Trophoblast cell (in vitro differentiated cells and primary cell): ENCODE results near the gene DICER1.

ENCODE experiments used
- DNase-seq, 2 donors: peaks; one replicate each; pipeline ENCODE4 v3.0.0-alpha.2; 2016
- H2AFZ ChIP-seq: 2 replicates; pipeline ENCODE4 v1.6.1; 2013; ENCODE audit warnings: low read length, moderate library complexity, mild to moderate bottlenecking; ENCODE audit not compliant: insufficient read depth, poor library complexity
- H2AK5ac ChIP-seq: 2 replicates; pipeline ENCODE4 v1.6.1; 2013; ENCODE audit warnings: mild to moderate bottlenecking, low read length
- H2BK120ac ChIP-seq: 2 replicates; pipeline ENCODE4 v1.6.1; 2013; ENCODE audit warnings: low read length, mild to moderate bottlenecking, moderate library complexity; ENCODE audit not compliant: insufficient read depth, poor library complexity
- H2BK12ac ChIP-seq: 2 replicates; pipeline ENCODE4 v1.6.1; 2013; ENCODE audit warnings: mild to moderate bottlenecking, low read length, moderate library complexity
- H2BK5ac ChIP-seq: 2 replicates; pipeline ENCODE4 v1.6.1; 2013; ENCODE audit warnings: low read length, low read depth, moderate library complexity, mild to moderate bottlenecking; ENCODE audit not compliant: poor library complexity
- H3K14ac ChIP-seq: 2 replicates; pipeline ENCODE4 v1.6.1; 2013; ENCODE audit warnings: mild to moderate bottlenecking, low read length
- H3K18ac ChIP-seq: 2 replicates; pipeline ENCODE4 v1.6.1; 2013; ENCODE audit warnings: mild to moderate bottlenecking, low read length
- H3K23ac ChIP-seq: 2 replicates; pipeline ENCODE4 v1.6.1; 2013; ENCODE audit warnings: low read length
- H3K27ac ChIP-seq: 2 replicates; pipeline ENCODE4 v1.5.1; 2013; ENCODE audit warnings: low read depth, mild to moderate bottlenecking, inconsistent platforms, low read length, moderate library complexity
- H3K27me3 ChIP-seq: 2 replicates; pipeline ENCODE4 v1.6.1; 2013; ENCODE audit warnings: inconsistent platforms, mild to moderate bottlenecking, low read length, moderate library complexity; ENCODE audit not compliant: insufficient read depth
- H3K36me3 ChIP-seq, 2 experiments: 1 replicate in 1 of 2; 2 replicates in 1 of 2; pipeline ENCODE4 v1.6.1; 2013; ENCODE audit warnings: low read length in 2 of 2, mild to moderate bottlenecking in 2 of 2, moderate library complexity in 1 of 2; ENCODE audit not compliant: insufficient read depth in 2 of 2, control insufficient read depth in 1 of 2
- H3K4ac ChIP-seq: 2 replicates; pipeline ENCODE4 v1.6.1; 2013; ENCODE audit warnings: low read depth, mild to moderate bottlenecking, low read length, moderate library complexity
- H3K4me1 ChIP-seq, 2 experiments: 1 replicate in 1 of 2; 2 replicates in 1 of 2; pipeline ENCODE4 v1.6.1; 2013; ENCODE audit warnings: low read length in 2 of 2, mild to moderate bottlenecking in 2 of 2, moderate library complexity in 1 of 2; ENCODE audit not compliant: insufficient read depth in 2 of 2, control insufficient read depth in 1 of 2
- H3K4me2 ChIP-seq: 2 replicates; pipeline ENCODE4 v1.6.1; 2013; ENCODE audit warnings: inconsistent platforms, mild to moderate bottlenecking, low read length, moderate library complexity
- H3K4me3 ChIP-seq: 2 replicates; pipeline ENCODE4 v1.5.1; 2013; ENCODE audit warnings: mild to moderate bottlenecking, low read depth, low read length, inconsistent platforms
- H3K79me1 ChIP-seq: one replicate; pipeline ENCODE4 v1.6.1; 2013; ENCODE audit warnings: low read length
- H3K79me2 ChIP-seq: 2 replicates; pipeline ENCODE4 v1.6.1; 2013; ENCODE audit warnings: low read length, mild to moderate bottlenecking; ENCODE audit not compliant: control insufficient read depth, insufficient read depth, poor library complexity
- H3K9ac ChIP-seq: 2 replicates; pipeline ENCODE4 v1.6.1; 2013; ENCODE audit warnings: mild to moderate bottlenecking, low read length
- H3K9me3 ChIP-seq: 2 replicates; pipeline ENCODE4 v1.6.1; 2013; ENCODE audit warnings: low read depth, mild to moderate bottlenecking, control low read depth, inconsistent platforms, low read length; ENCODE audit not compliant: insufficient read depth
- H4K12ac ChIP-seq: 2 replicates; pipeline ENCODE4 v1.6.1; 2013; ENCODE audit warnings: low read depth, mild to moderate bottlenecking, low read length, moderate library complexity
- H4K8ac ChIP-seq: 2 replicates; pipeline ENCODE4 v1.6.1; 2013; ENCODE audit warnings: low read depth, mild to moderate bottlenecking, low read length, moderate library complexity
- H4K91ac ChIP-seq: one replicate; pipeline ENCODE4 v1.6.1; 2013; ENCODE audit warnings: low read depth, mild to moderate bottlenecking, low read length, moderate library complexity
- WGBS: extraction: QIAGEN DNeasy Blood & Tissue Kit; methylation state at CpG from one replicate; pipeline ENCODE4 v1.1.7; 2013; ENCODE audit warnings: missing lambda C conversion rate; ENCODE audit not compliant: insufficient read length, insufficient coverage; ENCODE audit errors: extremely low coverage; 5-methylcytosine and 5-hydroxymethylcytosine counted together

DICER1 gene

GRCh38 chr14:95045836-95046430 is 111.4 kb downstream of the DICER1 start:
- no peak overlapping the region for H3K4ac ChIP-seq
- no peak overlapping the region for H3K18ac ChIP-seq
- DNase-seq, result no peak
- no peaks in the 10 kb centered on the region for H3K27me3 ChIP-seq
- no peak overlapping the region for H3K4me2 ChIP-seq
- no peak overlapping the region for H3K27ac ChIP-seq
- H3K36me3 ChIP-seq, result no peaks in the 10 kb centered on the region
- H2AFZ ChIP-seq, result no peak overlapping the region
- H3K79me2 ChIP-seq, result no peaks in the 10 kb centered on the region
- H4K12ac ChIP-seq, result no peak overlapping the region
- no peak overlapping the region for H2BK5ac ChIP-seq
- no peak overlapping the region for H3K23ac ChIP-seq
- no peak overlapping the region for H3K14ac ChIP-seq
- no peak overlapping the region for H2AK5ac ChIP-seq
- H3K4me1 ChIP-seq, result no peaks in the 10 kb centered on the region
- no peaks in the 10 kb centered on the region for H3K79me1 ChIP-seq
- no peak overlapping the region for H4K91ac ChIP-seq
- H2BK120ac ChIP-seq, result no peak overlapping the region
- H3K4me3 ChIP-seq, result no peak overlapping the region
- no peak overlapping the region for H2BK12ac ChIP-seq
- no peaks in the 10 kb centered on the region for H3K9me3 ChIP-seq
- no peak overlapping the region for H4K8ac ChIP-seq
- no CpG with 5 or more reads among the region's 15 CpGs for WGBS
- H3K9ac ChIP-seq, result no peak overlapping the region

- Histone ChIP-seq H4K8ac (no peak overlapping the region), H3K4me3 (no peak overlapping the region), H3K79me1 (no peaks in the 10 kb centered on the region), H2BK120ac (no peak overlapping the region), H3K4me1 (no peaks in the 10 kb centered on the region), H3K23ac (no peak overlapping the region), H3K36me3 (no peaks in the 10 kb centered on the region), H3K27me3 (no peaks in the 10 kb centered on the region), H2BK5ac (no peak overlapping the region), H3K14ac (no peak overlapping the region), H2BK12ac (no peak overlapping the region), H3K4me2 (no peak overlapping the region), H3K18ac (no peak overlapping the region), H3K9ac (no peak overlapping the region), H2AFZ (no peak overlapping the region), H4K12ac (no peak overlapping the region), H3K79me2 (no peaks in the 10 kb centered on the region), H3K4ac (no peak overlapping the region), H2AK5ac (no peak overlapping the region), H3K9me3 (no peaks in the 10 kb centered on the region), H3K27ac (no peak overlapping the region), H4K91ac (no peak overlapping the region)
- DNase-seq, result no peak
- no CpG with 5 or more reads among the region's 13 CpGs for WGBS
These were observed 112.1 kb downstream of the DICER1 start for GRCh38 chr14:95045106-95045701.

GRCh38 chr14:95044463-95045105 is 112.7 kb downstream of the DICER1 start:
- H2BK12ac ChIP-seq, result no peak overlapping the region
- H3K27me3 ChIP-seq, result no peaks in the 10 kb centered on the region
- H3K23ac ChIP-seq, result no peak overlapping the region
- no peak overlapping the region for H3K4ac ChIP-seq
- no peak overlapping the region for H2BK5ac ChIP-seq
- H3K14ac ChIP-seq, result no peak overlapping the region
- no peak overlapping the region for H3K27ac ChIP-seq
- no peaks in the 10 kb centered on the region for H3K4me1 ChIP-seq
- no peak overlapping the region for H4K8ac ChIP-seq
- H3K18ac ChIP-seq, result no peak overlapping the region
- no peak overlapping the region for H4K12ac ChIP-seq
- H2AK5ac ChIP-seq, result no peak overlapping the region
- no peaks in the 10 kb centered on the region for H3K79me2 ChIP-seq
- no peak overlapping the region for H2AFZ ChIP-seq
- WGBS, result no CpG with 5 or more reads among the region's 17 CpGs
- H3K79me1 ChIP-seq, result no peaks in the 10 kb centered on the region
- H2BK120ac ChIP-seq, result no peak overlapping the region
- H3K9ac ChIP-seq, result no peak overlapping the region
- no peak overlapping the region for H3K4me2 ChIP-seq
- H3K9me3 ChIP-seq, result no peaks in the 10 kb centered on the region
- DNase-seq, result no peak
- no peak overlapping the region for H3K4me3 ChIP-seq
- no peaks in the 10 kb centered on the region for H3K36me3 ChIP-seq
- no peak overlapping the region for H4K91ac ChIP-seq

- H3K4me3 ChIP-seq, result no peak overlapping the region
- no peaks in the 10 kb centered on the region for H3K4me1 ChIP-seq
- H4K12ac ChIP-seq, result no peak overlapping the region
- no peak overlapping the region for H3K18ac ChIP-seq
- H3K9ac ChIP-seq, result no peak overlapping the region
- H3K27me3 ChIP-seq, result no peaks in the 10 kb centered on the region
- no peaks in the 10 kb centered on the region for H3K9me3 ChIP-seq
- H2AK5ac ChIP-seq, result no peak overlapping the region
- no peak overlapping the region for H4K8ac ChIP-seq
- H3K4me2 ChIP-seq, result no peak overlapping the region
- H2BK12ac ChIP-seq, result no peak overlapping the region
- H2BK5ac ChIP-seq, result no peak overlapping the region
- no peaks in the 10 kb centered on the region for H3K36me3 ChIP-seq
- no peak overlapping the region for H3K14ac ChIP-seq
- H3K79me1 ChIP-seq, result no peaks in the 10 kb centered on the region
- H4K91ac ChIP-seq, result no peak overlapping the region
- DNase-seq, result no peak
- no CpG with 5 or more reads among the region's 17 CpGs for WGBS
- H2AFZ ChIP-seq, result no peak overlapping the region
- H3K79me2 ChIP-seq, result no peaks in the 10 kb centered on the region
- no peak overlapping the region for H2BK120ac ChIP-seq
- H3K23ac ChIP-seq, result no peak overlapping the region
- H3K4ac ChIP-seq, result no peak overlapping the region
- H3K27ac ChIP-seq, result no peak overlapping the region
These were observed 113.4 kb downstream of the DICER1 start for GRCh38 chr14:95043732-95044462.
